Stimulated activated CD4-positive, alpha-beta T cell treated with anti-CD3 and anti-CD28 coated beads, Interleukin-4, amount 100 ng/mL, for 24 hours (primary cell): ENCODE results near the gene CC2D1A.

ENCODE experiments used
- DNase-seq: peaks from one replicate; pipeline ENCODE4 v3.0.0-alpha.2; 2020

CC2D1A gene

GRCh38 chr19:13905634-13906520 is at the start of gene CC2D1A, which contains the start of gene BRME1:
Gene CC2D1A (plus strand): TSS chr19:13906201. CDS start chr19:13906442, 241 bp downstream.
Gene BRME1 (minus strand): TSS chr19:13906117. CDS start chr19:13904892, 1,225 bp downstream.
- DNase-seq: peak; percentile 96

- no peak for DNase-seq
These were observed 49.5 kb upstream of the CC2D1A start for GRCh38 chr19:13856497-13856896.

- DNase-seq: no peak
These were observed 46.6 kb upstream of the CC2D1A start for GRCh38 chr19:13859361-13859880.

GRCh38 chr19:13860679-13861391 is 45.2 kb upstream of the CC2D1A start:
- DNase-seq: no peak

- DNase-seq: no peak
These were observed 44.6 kb upstream of the CC2D1A start for GRCh38 chr19:13861392-13861713.

- DNase-seq: peak; percentile 91
These were observed 44.1 kb upstream of the CC2D1A start for GRCh38 chr19:13861714-13862531.

GRCh38 chr19:13864046-13864666 is 41.8 kb upstream of the CC2D1A start:
- DNase-seq: no peak

GRCh38 chr19:13864667-13865570 is 41.1 kb upstream of the CC2D1A start:
- DNase-seq: no peak

- no peak for DNase-seq
These were observed 40.2 kb upstream of the CC2D1A start for GRCh38 chr19:13865571-13866462.

GRCh38 chr19:13866463-13867046 is 39.4 kb upstream of the CC2D1A start:
- DNase-seq: no peak

GRCh38 chr19:13868663-13869062 is 37.3 kb upstream of the CC2D1A start:
- DNase-seq: no peak

GRCh38 chr19:13869281-13869680 is 36.7 kb upstream of the CC2D1A start:
- DNase-seq: no peak

GRCh38 chr19:13870873-13871272 is 35.1 kb upstream of the CC2D1A start:
- no peak for DNase-seq

GRCh38 chr19:13872339-13872694 is 33.7 kb upstream of the CC2D1A start:
- DNase-seq: no peak

- DNase-seq: no peak
These were observed 33.2 kb upstream of the CC2D1A start for GRCh38 chr19:13872695-13873389.

GRCh38 chr19:13873834-13874515 is 32.0 kb upstream of the CC2D1A start:
- no peak for DNase-seq

GRCh38 chr19:13875824-13876223 is 30.2 kb upstream of the CC2D1A start:
- no peak for DNase-seq

GRCh38 chr19:13876834-13877233 is 29.2 kb upstream of the CC2D1A start, which contains the start of gene NANOS3:
Gene NANOS3 (plus strand): TSS chr19:13877134. CDS start chr19:13877249, 115 bp downstream.
- DNase-seq: no peak

GRCh38 chr19:13877303-13877702 is 28.7 kb upstream of the CC2D1A start:
- no peak for DNase-seq
